Measurements from ENCODE around the gene ABCC3.
A peak's percentile ranks its signal among the peaks of the same experiment; 100 is the strongest.
"Not testable (repeated sequence)": the region's sequence is repeated elsewhere in the genome, so short reads cannot be mapped to it uniquely, and the experiment has no call there.

ABCC3 gene

DNA sequence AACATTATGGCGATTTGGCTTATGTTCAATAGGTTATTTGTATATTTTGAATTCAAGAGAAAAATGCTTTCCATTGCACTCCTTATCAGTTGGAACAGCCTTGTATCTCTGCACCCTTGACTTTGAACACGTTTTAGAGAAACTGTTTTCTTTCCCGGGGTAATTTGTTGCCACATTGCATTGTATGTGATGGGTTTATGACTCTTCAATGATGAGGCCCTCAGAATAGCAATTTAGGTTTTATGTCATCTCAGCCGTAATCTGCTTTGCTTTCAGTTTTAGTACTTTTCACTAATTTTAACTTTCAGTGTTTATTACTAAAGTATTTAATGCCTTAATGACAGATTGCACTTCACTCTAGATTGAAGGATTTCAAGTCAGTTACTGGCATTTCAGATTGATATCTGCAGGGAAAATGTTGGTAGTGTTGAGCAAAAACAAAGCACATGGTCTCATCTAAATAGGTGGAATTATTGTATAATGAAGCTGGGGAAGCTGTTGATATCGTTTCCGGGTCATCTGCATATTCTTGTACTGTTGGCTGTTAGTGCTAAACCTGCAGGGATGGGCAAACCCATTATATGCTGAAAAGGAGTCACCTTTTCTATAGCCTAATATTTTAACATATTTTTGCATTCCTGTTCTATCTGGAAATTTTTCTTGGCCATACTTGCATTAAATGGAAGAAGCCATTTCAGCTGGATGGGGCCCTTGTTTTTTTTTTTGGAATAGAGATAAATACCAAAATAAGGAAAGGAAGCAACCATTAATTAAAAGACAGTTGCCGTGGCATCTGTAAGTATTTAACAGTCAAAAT lies 86.7 kb downstream of the ABCC3 start:
- H3K27me3 ChIP-seq (ENCODE audit: control insufficient read depth, insufficient read depth, low read length) = no peaks in the 10 kb centered on the region
- peaks cover 16% of the 10 kb centered on the region for H3K4me1 ChIP-seq (ENCODE audit: control insufficient read depth, insufficient read depth, low read length)
- H3K27ac ChIP-seq (ENCODE audit: low read depth, low read length) = no peak overlapping the region
- no peaks in the 10 kb centered on the region; the same call in 1 of the 2 replicates for H3K36me3 ChIP-seq (ENCODE audit: control insufficient read depth, insufficient read depth, low read length)
- H3K9ac ChIP-seq (ENCODE audit: low read length) = peak overlapping the region; percentile 10
- H3K4me3 ChIP-seq (ENCODE audit: low read depth, low read length) = peak overlapping the region; percentile 91
- no peaks in the 10 kb centered on the region for H3K9me3 ChIP-seq (ENCODE audit: control insufficient read depth, insufficient read depth, low read depth, low read length)

DNA sequence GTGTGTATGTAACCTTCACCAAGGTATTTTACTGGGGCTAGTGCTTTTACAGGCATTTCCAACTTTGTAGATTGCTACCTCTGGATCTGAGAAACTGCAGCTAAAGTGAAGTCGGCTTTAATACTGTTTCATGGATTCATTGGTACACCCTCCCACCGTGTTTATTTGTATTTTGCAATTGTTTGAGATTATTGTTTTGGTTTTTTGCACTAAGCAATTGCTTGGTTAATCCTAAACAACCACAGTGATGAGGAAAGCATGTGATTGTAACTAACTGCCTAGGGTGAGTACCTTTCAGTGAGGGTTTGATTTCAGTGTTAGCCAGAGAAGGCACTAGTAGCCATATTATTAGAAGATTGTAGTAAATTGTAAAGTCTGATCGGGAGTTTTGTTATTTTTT lies 88.1 kb downstream of the ABCC3 start:
- no peaks in the 10 kb centered on the region for H3K27me3 ChIP-seq (ENCODE audit: control insufficient read depth, insufficient read depth, low read length)
- H3K9me3 ChIP-seq (ENCODE audit: control insufficient read depth, insufficient read depth, low read depth, low read length) = no peaks in the 10 kb centered on the region
- peak overlapping the region; percentile 16; the same call in 1 of the 2 replicates for H3K4me3 ChIP-seq (ENCODE audit: low read depth, low read length)
- H3K4me1 ChIP-seq (ENCODE audit: control insufficient read depth, insufficient read depth, low read length) = peaks cover 16% of the 10 kb centered on the region
- no peak overlapping the region for H3K27ac ChIP-seq (ENCODE audit: low read depth, low read length)
- H3K9ac ChIP-seq (ENCODE audit: low read length) = no peak overlapping the region
- H3K36me3 ChIP-seq (ENCODE audit: control insufficient read depth, insufficient read depth, low read length) = no peaks in the 10 kb centered on the region; the same call in 1 of the 2 replicates

DNA sequence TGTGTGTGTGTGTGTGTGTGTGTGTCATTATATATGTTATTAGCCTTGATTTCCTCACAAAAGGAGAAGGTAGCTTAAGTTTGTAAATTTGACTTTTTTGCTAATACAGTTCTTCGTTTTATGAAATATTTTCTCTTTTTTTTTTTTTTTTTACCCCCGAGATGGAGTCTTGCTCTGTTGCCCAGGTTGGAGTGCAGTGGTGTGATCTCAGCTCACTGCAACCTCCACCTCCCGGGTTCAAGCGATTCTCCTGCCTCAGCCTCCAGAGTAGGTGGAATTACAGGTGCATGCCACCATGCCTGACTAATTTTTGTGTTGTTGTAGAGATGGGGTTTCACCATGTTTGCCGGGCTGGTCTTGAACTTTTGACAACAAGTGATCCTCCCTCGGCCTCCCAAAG lies 89.9 kb downstream of the ABCC3 start:
- not testable (repeated sequence) for H3K9ac ChIP-seq (ENCODE audit: low read length); H3K4me3 ChIP-seq (ENCODE audit: low read depth, low read length); H3K27ac ChIP-seq (ENCODE audit: low read depth, low read length); H3K9me3 ChIP-seq (ENCODE audit: control insufficient read depth, insufficient read depth, low read depth, low read length); H3K36me3 ChIP-seq (ENCODE audit: control insufficient read depth, insufficient read depth, low read length); H3K27me3 ChIP-seq (ENCODE audit: control insufficient read depth, insufficient read depth, low read length)
- peaks cover 16% of the 10 kb centered on the region for H3K4me1 ChIP-seq (ENCODE audit: control insufficient read depth, insufficient read depth, low read length)

DNA sequence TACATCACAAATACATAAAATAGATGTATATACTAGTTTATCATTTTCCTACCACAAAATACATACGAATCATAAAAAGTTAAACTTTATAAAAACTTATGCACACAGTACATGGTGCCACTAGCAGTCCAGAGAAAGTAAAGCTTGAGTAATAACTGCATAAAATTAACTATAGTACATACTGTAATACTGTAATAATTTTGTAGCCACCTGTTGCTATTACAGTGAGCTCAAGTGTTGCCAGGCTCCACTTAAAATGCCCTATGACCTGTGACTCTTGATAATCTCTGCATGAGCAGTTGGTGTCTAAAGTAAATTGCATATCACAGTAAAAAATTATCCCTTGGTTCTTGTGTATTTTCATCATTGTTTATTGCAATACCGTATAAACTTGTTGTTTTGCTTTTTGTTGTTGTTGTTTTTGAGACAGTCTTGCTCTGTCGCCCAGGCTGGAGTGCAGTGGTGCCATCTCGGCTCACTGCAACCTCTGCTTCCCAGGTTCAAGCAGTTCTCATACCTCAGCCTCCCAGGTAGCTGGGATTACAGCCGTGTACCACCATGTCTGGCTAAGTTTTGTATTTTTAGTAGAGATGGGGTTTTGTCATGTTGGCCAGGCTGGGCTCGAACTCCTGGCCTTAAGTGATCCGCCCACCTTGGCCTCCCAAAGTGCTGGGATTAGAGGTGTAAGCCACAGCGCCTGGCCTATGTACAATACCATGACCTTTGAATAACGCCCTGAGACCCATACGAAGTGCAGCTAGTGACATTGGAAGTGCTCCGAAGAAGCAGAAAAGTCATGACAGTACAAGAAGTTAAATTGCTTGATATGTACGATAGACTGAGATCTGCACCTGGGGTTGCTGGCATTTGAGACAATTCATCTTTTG lies 91.3 kb downstream of the ABCC3 start:
- Histone ChIP-seq H3K9ac (ENCODE audit: low read length) (no peak overlapping the region), H3K27ac (ENCODE audit: low read depth, low read length) (no peak overlapping the region), H3K36me3 (ENCODE audit: control insufficient read depth, insufficient read depth, low read length) (no peaks in the 10 kb centered on the region; the same call in 1 of the 2 replicates), H3K27me3 (ENCODE audit: control insufficient read depth, insufficient read depth, low read length) (no peaks in the 10 kb centered on the region), H3K4me3 (ENCODE audit: low read depth, low read length) (no peak overlapping the region), H3K4me1 (ENCODE audit: control insufficient read depth, insufficient read depth, low read length) (peaks cover 16% of the 10 kb centered on the region), H3K9me3 (ENCODE audit: control insufficient read depth, insufficient read depth, low read depth, low read length) (no peaks in the 10 kb centered on the region)

DNA sequence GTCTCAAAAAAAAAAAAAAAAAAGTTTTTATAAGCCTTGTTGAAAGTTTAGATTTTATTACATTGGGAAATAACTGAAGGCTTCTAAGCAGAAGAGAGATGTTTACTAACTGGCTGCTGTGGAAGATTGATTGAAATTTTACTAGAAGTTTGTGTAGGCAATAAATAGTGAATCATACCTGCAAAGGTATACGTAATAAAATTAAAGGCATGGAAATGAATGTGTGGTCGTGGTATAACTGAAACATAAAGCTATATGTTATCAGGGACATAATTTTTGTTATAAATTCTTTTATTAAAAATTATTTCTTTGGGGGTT lies 93.4 kb downstream of the ABCC3 start:
- Histone ChIP-seq H3K27me3 (ENCODE audit: control insufficient read depth, insufficient read depth, low read length) (no peaks in the 10 kb centered on the region), H3K4me3 (ENCODE audit: low read depth, low read length) (no peak overlapping the region), H3K36me3 (ENCODE audit: control insufficient read depth, insufficient read depth, low read length) (peaks cover 4% of the 10 kb centered on the region; the same call in 1 of the 2 replicates), H3K27ac (ENCODE audit: low read depth, low read length) (no peak overlapping the region), H3K4me1 (ENCODE audit: control insufficient read depth, insufficient read depth, low read length) (peaks cover 1% of the 10 kb centered on the region; the same call in 1 of the 2 replicates), H3K9me3 (ENCODE audit: control insufficient read depth, insufficient read depth, low read depth, low read length) (no peaks in the 10 kb centered on the region), H3K9ac (ENCODE audit: low read length) (no peak overlapping the region)

DNA sequence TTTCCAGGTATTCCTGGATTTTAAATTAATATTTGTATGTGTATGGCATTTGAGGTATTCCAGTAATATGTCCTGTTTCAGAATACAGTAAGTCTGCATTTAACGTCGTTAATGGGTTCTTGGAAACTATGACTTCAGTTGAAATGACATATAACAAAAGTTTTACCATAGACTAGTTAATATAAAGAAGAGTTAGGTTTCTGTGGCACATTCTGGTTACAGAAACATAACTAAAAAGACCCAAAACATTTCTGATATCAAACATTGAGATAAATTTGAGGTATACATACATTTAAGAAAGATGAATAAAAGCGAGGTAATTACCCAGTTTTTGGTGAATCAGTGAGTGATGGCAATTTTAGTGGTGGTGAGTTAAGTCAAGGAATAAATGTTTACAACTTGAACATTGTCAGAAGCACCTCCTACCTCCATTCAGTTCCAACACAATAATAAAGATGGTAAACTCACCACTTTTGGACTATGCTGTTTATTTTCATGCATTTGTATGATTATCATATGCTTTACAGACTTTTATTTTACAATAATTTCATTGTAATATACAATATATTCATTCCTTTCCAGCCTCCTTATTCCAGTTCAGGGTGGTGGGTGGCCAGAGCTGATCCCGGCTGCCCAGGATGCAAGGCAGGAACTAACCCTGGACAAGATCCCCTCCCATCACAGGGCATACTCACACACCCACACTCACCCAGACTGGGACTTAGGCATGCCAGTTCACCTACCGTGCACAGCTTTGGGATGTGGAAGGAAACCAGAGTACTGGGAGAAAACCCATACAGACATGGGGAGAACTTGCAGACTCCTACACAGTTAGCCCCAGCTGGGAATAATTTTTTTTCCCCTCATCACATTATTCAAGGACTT lies 94.4 kb downstream of the ABCC3 start:
- H3K27ac ChIP-seq (ENCODE audit: low read depth, low read length) = no peak overlapping the region
- no peaks in the 10 kb centered on the region for H3K27me3 ChIP-seq (ENCODE audit: control insufficient read depth, insufficient read depth, low read length)
- H3K4me3 ChIP-seq (ENCODE audit: low read depth, low read length) = no peak overlapping the region
- no peak overlapping the region for H3K9ac ChIP-seq (ENCODE audit: low read length)
- peaks cover 4% of the 10 kb centered on the region; the same call in 1 of the 2 replicates for H3K36me3 ChIP-seq (ENCODE audit: control insufficient read depth, insufficient read depth, low read length)
- no peaks in the 10 kb centered on the region for H3K4me1 ChIP-seq (ENCODE audit: control insufficient read depth, insufficient read depth, low read length)
- H3K9me3 ChIP-seq (ENCODE audit: control insufficient read depth, insufficient read depth, low read depth, low read length) = no peaks in the 10 kb centered on the region

DNA sequence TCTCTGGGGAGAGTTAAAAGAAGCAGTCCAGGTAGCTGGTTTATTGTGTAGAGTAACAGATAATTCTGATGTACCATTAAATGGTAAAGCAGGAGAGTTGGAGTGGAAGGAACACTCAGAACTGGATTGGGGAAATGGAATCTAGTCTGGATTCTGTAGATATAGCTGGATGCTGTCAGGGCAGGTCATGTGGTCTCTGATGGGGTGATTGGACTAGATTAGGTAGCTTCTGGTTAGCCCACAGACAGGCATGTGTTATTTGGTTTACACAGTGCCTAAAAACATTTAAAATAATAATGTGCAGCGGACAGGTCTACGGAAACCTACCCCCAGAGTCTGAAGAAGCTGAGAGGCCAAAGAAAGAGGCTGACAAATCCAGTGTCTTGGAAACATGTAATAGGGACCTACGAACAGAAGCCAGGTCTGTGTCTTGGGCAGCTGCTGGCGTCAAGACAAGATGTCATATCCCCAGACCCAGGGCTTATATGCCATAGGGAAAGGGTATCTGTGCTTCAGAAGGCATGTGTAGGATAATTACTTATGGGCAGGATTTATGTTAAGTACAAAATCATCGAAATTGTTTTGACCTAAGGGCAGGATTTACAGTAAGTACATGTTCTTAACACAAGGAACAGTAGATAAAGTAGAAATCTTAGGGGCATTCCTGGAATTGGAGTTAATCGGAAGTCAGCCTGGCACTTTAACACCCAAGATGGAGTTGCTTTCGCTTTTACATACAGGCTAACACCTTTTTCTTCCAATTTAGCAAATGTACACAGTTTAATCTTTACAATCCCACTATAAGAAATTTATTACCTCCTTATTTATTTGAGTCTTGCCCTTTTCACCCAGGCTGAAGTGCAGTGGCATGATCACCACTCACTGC lies 97.1 kb downstream of the ABCC3 start:
- H3K27me3 ChIP-seq (ENCODE audit: control insufficient read depth, insufficient read depth, low read length) = no peaks in the 10 kb centered on the region
- H3K9me3 ChIP-seq (ENCODE audit: control insufficient read depth, insufficient read depth, low read depth, low read length) = no peaks in the 10 kb centered on the region
- no peak overlapping the region for H3K4me3 ChIP-seq (ENCODE audit: low read depth, low read length)
- no peak overlapping the region for H3K9ac ChIP-seq (ENCODE audit: low read length)
- no peaks in the 10 kb centered on the region for H3K4me1 ChIP-seq (ENCODE audit: control insufficient read depth, insufficient read depth, low read length)
- no peak overlapping the region for H3K27ac ChIP-seq (ENCODE audit: low read depth, low read length)
- peaks cover 12% of the 10 kb centered on the region; the same call in 1 of the 2 replicates for H3K36me3 ChIP-seq (ENCODE audit: control insufficient read depth, insufficient read depth, low read length)

DNA sequence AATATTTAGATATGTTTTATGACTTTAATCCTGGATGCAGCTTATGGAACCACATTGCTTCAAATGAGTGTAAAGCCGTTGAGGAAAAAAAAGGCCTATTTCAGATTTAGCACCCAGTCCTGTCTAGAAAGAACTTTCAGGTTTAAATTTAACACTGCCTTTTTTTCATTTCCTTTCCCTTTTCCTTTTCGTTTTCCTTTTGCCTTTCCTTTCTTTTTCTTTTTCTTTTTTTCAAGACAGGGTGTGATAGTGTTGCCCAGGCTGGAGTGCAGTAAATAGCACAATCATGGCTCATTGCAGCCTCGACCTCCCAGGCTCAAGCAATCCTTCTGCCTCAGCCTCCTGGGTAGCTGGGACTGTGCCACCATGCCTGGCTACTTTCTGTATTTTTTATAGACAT lies 100.6 kb downstream of the ABCC3 start:
- H3K4me3 ChIP-seq (ENCODE audit: low read depth, low read length) = no peak overlapping the region
- H3K4me1 ChIP-seq (ENCODE audit: control insufficient read depth, insufficient read depth, low read length) = no peaks in the 10 kb centered on the region
- H3K27ac ChIP-seq (ENCODE audit: low read depth, low read length) = no peak overlapping the region
- H3K27me3 ChIP-seq (ENCODE audit: control insufficient read depth, insufficient read depth, low read length) = no peaks in the 10 kb centered on the region
- peaks cover 46% of the 10 kb centered on the region for H3K36me3 ChIP-seq (ENCODE audit: control insufficient read depth, insufficient read depth, low read length)
- no peak overlapping the region for H3K9ac ChIP-seq (ENCODE audit: low read length)
- no peaks in the 10 kb centered on the region for H3K9me3 ChIP-seq (ENCODE audit: control insufficient read depth, insufficient read depth, low read depth, low read length)

DNA sequence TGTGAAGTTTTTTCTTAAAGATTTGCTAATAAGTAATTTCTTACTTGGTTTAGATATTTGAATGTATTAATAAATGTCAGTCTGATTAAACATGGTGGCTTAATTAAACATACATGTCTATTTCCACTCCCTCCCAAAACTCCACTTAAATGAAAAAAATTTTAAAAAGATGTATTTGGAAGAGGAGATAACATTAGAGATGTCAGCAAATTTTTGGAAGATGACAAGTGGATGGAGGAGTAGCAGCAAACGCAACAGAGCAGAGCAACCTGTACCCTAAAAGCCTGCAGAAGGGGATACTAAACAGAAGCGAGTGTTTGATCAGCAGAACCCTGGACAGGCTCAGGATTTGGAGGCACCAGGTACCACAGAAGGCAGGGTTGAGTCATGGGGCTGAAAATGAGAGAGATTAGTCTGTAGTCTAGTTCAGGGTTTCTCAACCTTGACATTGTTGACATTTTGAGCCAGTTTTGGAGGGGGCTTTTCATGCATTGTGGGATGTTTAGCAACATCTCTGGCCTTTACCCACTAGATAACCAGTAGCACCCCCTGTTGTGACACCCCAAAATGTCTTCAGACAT lies 102.5 kb downstream of the ABCC3 start:
- no peak overlapping the region for H3K4me3 ChIP-seq (ENCODE audit: low read depth, low read length)
- peaks cover 61% of the 10 kb centered on the region for H3K36me3 ChIP-seq (ENCODE audit: control insufficient read depth, insufficient read depth, low read length)
- H3K27ac ChIP-seq (ENCODE audit: low read depth, low read length) = no peak overlapping the region
- no peak overlapping the region for H3K9ac ChIP-seq (ENCODE audit: low read length)
- no peaks in the 10 kb centered on the region for H3K27me3 ChIP-seq (ENCODE audit: control insufficient read depth, insufficient read depth, low read length)
- H3K4me1 ChIP-seq (ENCODE audit: control insufficient read depth, insufficient read depth, low read length) = no peaks in the 10 kb centered on the region
- no peaks in the 10 kb centered on the region for H3K9me3 ChIP-seq (ENCODE audit: control insufficient read depth, insufficient read depth, low read depth, low read length)

DNA sequence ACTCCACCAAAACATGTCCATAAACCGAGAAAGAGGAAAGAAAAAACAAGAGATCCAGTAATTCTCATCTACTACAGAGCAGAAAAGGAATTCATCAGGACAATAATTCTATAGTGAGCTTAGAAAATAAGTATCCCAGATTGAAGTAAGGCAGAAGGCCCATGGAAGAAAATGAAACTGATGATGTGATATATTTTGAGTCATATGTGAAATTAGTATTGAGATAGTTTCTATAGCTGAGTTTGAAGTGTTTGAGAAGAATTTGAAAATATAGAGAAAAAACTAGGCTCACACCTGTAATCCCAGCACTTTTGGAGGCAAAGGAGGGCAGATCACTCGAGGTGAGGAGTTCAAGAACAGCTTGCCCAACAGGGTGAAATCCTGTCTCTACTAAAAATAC lies 104.4 kb downstream of the ABCC3 start:
- Histone ChIP-seq H3K4me3 (ENCODE audit: low read depth, low read length) (no peak overlapping the region), H3K27me3 (ENCODE audit: control insufficient read depth, insufficient read depth, low read length) (no peaks in the 10 kb centered on the region), H3K9ac (ENCODE audit: low read length) (no peak overlapping the region), H3K36me3 (ENCODE audit: control insufficient read depth, insufficient read depth, low read length) (peaks cover 80% of the 10 kb centered on the region), H3K4me1 (ENCODE audit: control insufficient read depth, insufficient read depth, low read length) (no peaks in the 10 kb centered on the region), H3K27ac (ENCODE audit: low read depth, low read length) (no peak overlapping the region), H3K9me3 (ENCODE audit: control insufficient read depth, insufficient read depth, low read depth, low read length) (no peaks in the 10 kb centered on the region)

All from HUES6 (cell line).